Iris pigment epithelial cell (primary cell): ENCODE data around the gene PHF2.

Source experiments
- DNase-seq: peaks from one replicate; pipeline ENCODE4 v3.0.0-alpha.2; 2011; ENCODE audit warnings: low read depth

PHF2 gene

GRCh38 chr9:93652604-93653592, 76.5 kb downstream of the PHF2 start:
- DNase-seq = no peak

GRCh38 chr9:93653760-93654159, 77.4 kb downstream of the PHF2 start:
- no peak for DNase-seq

GRCh38 chr9:93654351-93654961, 78.1 kb downstream of the PHF2 start:
- no peak for DNase-seq

GRCh38 chr9:93655621-93656425, 79.4 kb downstream of the PHF2 start:
- no peak for DNase-seq

GRCh38 chr9:93656426-93657239, 80.2 kb downstream of the PHF2 start:
- no peak for DNase-seq

GRCh38 chr9:93657331-93658111, 81.1 kb downstream of the PHF2 start:
- no peak for DNase-seq

- DNase-seq = no peak
These were observed 82.0 kb downstream of the PHF2 start for GRCh38 chr9:93658184-93658925.

- no peak for DNase-seq
These were observed 82.9 kb downstream of the PHF2 start for GRCh38 chr9:93659044-93659836.

- DNase-seq = no peak
These were observed 83.4 kb downstream of the PHF2 start for GRCh38 chr9:93659837-93660177.

- DNase-seq = no peak
These were observed 84.1 kb downstream of the PHF2 start for GRCh38 chr9:93660352-93661046.

GRCh38 chr9:93661591-93661990, 85.2 kb downstream of the PHF2 start:
- DNase-seq = no peak

- DNase-seq = no peak
These were observed 85.7 kb downstream of the PHF2 start for GRCh38 chr9:93662016-93662638.

GRCh38 chr9:93662952-93663572, 86.7 kb downstream of the PHF2 start:
- DNase-seq = no peak

- DNase-seq = no peak
These were observed 87.6 kb downstream of the PHF2 start for GRCh38 chr9:93663877-93664548.

- DNase-seq = no peak
These were observed 88.3 kb downstream of the PHF2 start for GRCh38 chr9:93664549-93665120.

- no peak for DNase-seq
These were observed 88.8 kb downstream of the PHF2 start for GRCh38 chr9:93665128-93665636.
